K562 (cell line): Measurements from ENCODE around the gene RAD23B. TPM values are rescaled to one million over a fixed set of nuclear protein-coding genes. Genes with fewer than 3 reads are reported as not detected.

Experiments
- AFF1 ChIP-seq, 2 experiments: fragments of 450-650 bp; IDR thresholded peaks; 2 replicates each; pipeline ENCODE4 v1.6.1; 2018; ENCODE audit warnings: mild to moderate bottlenecking in 2 of 2, low read depth in 1 of 2; ENCODE audit not compliant: partially characterized antibody in 2 of 2
- DACH1 ChIP-seq: fragments of 450-650 bp; IDR thresholded peaks from 2 replicates; pipeline ENCODE4 v1.6.1; 2018; ENCODE audit not compliant: partially characterized antibody
- E2F6 ChIP-seq, 2 experiments: IDR thresholded peaks; 2 replicates each; pipeline ENCODE4 v1.6.1; 2011; ENCODE audit warnings: borderline replicate concordance in 1 of 2, control low read depth in 1 of 2, low read depth in 1 of 2, low read length in 1 of 2, mild to moderate bottlenecking in 1 of 2, mixed read lengths in 1 of 2, moderate library complexity in 1 of 2; ENCODE audit not compliant: insufficient read depth in 1 of 2, insufficient read length in 1 of 2, poor library complexity in 1 of 2, severe bottlenecking in 1 of 2; ENCODE audit errors: extremely low read depth in 1 of 2
- ETS2 ChIP-seq: IDR thresholded peaks from 2 replicates; pipeline ENCODE4 v1.6.1; 2016; ENCODE audit warnings: borderline replicate concordance, missing genetic modification characterization, mild to moderate bottlenecking, moderate library complexity, missing compliant biosample characterization; ENCODE audit not compliant: poor library complexity, severe bottlenecking
- ETV1 ChIP-seq: fragments of 450-650 bp; conservative IDR thresholded peaks from 2 replicates; pipeline ENCODE4 v1.6.1; 2016; ENCODE audit warnings: missing genetic modification characterization, control low read depth, low read depth, missing compliant biosample characterization
- GATAD2A ChIP-seq: fragments of 450-650 bp; IDR thresholded peaks from 2 replicates; pipeline ENCODE4 v1.6.1; 2017
- HDGF ChIP-seq: fragments of 450-650 bp; IDR thresholded peaks from 2 replicates; pipeline ENCODE4 v1.6.1; 2016
- KAT8 ChIP-seq: fragments of 450-650 bp; IDR thresholded peaks from 2 replicates; pipeline ENCODE4 v1.6.1; 2016; ENCODE audit warnings: low read depth, mild to moderate bottlenecking
- MNT ChIP-seq, 2 experiments: fragments of 450-650 bp; conservative IDR thresholded peaks; 2 replicates each; pipeline ENCODE4 v1.6.1; 2017; ENCODE audit warnings: mild to moderate bottlenecking in 2 of 2, moderate library complexity in 2 of 2
- PHF8 ChIP-seq: fragments of 200-600 bp; sonication (generic); IDR thresholded peaks from 2 replicates; pipeline ENCODE4 v1.6.1; 2012; ENCODE audit warnings: mixed run types, mild to moderate bottlenecking, inconsistent platforms, low read length, moderate library complexity, borderline replicate concordance
- POLR2B ChIP-seq: fragments of 450-650 bp; IDR thresholded peaks from 2 replicates; pipeline ENCODE4 v1.6.1; 2018; ENCODE audit warnings: low read depth; ENCODE audit not compliant: partially characterized antibody
- ZC3H11A ChIP-seq: IDR thresholded peaks from 2 replicates; pipeline ENCODE4 v1.6.1; 2012; ENCODE audit warnings: low read depth, low read length, improper control_type of control experiment
- ZFP36 ChIP-seq: fragments of 150-350 bp; IDR thresholded peaks from 2 replicates; pipeline ENCODE4 v1.6.1; 2018; ENCODE audit warnings: low read length, low read depth; ENCODE audit not compliant: partially characterized antibody
- ZNF134 ChIP-seq: fragments of 250-450 bp; sonication (Bioruptor Pico); conservative IDR thresholded peaks from 2 replicates; pipeline ENCODE4 v1.4.0; 2020
- ZNF282 ChIP-seq: sonication (generic); formaldehyde crosslinking; IDR thresholded peaks from 2 replicates; pipeline ENCODE4 v1.8.1; 2023; ENCODE audit warnings: missing genetic modification reagents
- ZNF785 ChIP-seq: fragments of 250-450 bp; sonication (Bioruptor Pico); IDR thresholded peaks from 2 replicates; pipeline ENCODE4 v1.4.0; 2020; ENCODE audit warnings: mild to moderate bottlenecking
- polyA plus RNA-seq, 8 experiments: library from polyadenylated mRNA; depleted of rRNA in 4 of 8; stranded (reverse) in 5 of 8; unstranded in 3 of 8; fragments of >200 nt; fragmentation: Nextera tagmentation in 2 of 8; fragmentation: Illumina TruSeq in 1 of 8; extraction: Ambion mirVana in 2 of 8; extraction: Trizol in 1 of 8; gene quantifications; 2 replicates each; pipeline versions ENCODE4 v1.2.1 to v1.2.3, GENCODE V29; 2011 to 2014; ENCODE audit warnings: inconsistent platforms in 1 of 8, missing spikeins in 1 of 8
- total RNA-seq, 7 experiments: library from RNA; depleted of rRNA in 6 of 7; stranded (reverse); fragments of >200 nt in 6 of 7; fragmentation: Illumina TruSeq in 2 of 7; extraction: Trizol in 2 of 7; gene quantifications; 2 replicates each; pipeline versions ENCODE4 v1.2.1 to v1.2.3, GENCODE V29; 2011 to 2021; ENCODE audit warnings: low replicate concordance in 1 of 7
- TF ChIP-seq, protein P1 (sequence below): fragments of 250-450 bp; sonication (Bioruptor Pico); IDR thresholded peaks from 2 replicates; pipeline ENCODE4 v1.4.0; 2020
- TF ChIP-seq, protein P2 (sequence below): fragments of 450-650 bp; formaldehyde crosslinking; IDR thresholded peaks from 2 replicates; pipeline ENCODE4 v1.4.0; 2020; ENCODE audit warnings: mild to moderate bottlenecking

Gene RAD23B
- total and polyA plus RNA-seq, 9 of the 15 experiments (the other 6 are each of a cell fraction or from before 2014, with no cell fraction given), result 14.5 to 184 (median 114) TPM

- peak in 1 of 2 experiments; percentile 44 for TF ChIP-seq E2F6 (IDR thresholded peaks at IDR 0.05; ENCODE audit: borderline replicate concordance in 1 of 2, extremely low read depth in 1 of 2, insufficient read depth in 1 of 2, insufficient read length in 1 of 2, low read depth in 1 of 2, low read length in 1 of 2, poor library complexity in 1 of 2, severe bottlenecking in 1 of 2)
- TF ChIP-seq ZNF282 (CRISPR knock-in tag), result no peak
- TF ChIP-seq GATAD2A, result peak; percentile 93; the same call in 1 of the 2 replicates
- TF ChIP-seq PHF8, result peak; percentile 83; the same call in 1 of the 2 replicates
- TF ChIP-seq, protein P1, sequence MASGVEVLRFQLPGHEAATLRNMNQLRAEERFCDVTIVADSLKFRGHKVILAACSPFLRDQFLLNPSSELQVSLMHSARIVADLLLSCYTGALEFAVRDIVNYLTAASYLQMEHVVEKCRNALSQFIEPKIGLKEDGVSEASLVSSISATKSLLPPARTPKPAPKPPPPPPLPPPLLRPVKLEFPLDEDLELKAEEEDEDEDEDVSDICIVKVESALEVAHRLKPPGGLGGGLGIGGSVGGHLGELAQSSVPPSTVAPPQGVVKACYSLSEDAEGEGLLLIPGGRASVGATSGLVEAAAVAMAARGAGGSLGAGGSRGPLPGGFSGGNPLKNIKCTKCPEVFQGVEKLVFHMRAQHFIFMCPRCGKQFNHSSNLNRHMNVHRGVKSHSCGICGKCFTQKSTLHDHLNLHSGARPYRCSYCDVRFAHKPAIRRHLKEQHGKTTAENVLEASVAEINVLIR, result no peak
- no peak for TF ChIP-seq KAT8
- TF ChIP-seq, protein P2, sequence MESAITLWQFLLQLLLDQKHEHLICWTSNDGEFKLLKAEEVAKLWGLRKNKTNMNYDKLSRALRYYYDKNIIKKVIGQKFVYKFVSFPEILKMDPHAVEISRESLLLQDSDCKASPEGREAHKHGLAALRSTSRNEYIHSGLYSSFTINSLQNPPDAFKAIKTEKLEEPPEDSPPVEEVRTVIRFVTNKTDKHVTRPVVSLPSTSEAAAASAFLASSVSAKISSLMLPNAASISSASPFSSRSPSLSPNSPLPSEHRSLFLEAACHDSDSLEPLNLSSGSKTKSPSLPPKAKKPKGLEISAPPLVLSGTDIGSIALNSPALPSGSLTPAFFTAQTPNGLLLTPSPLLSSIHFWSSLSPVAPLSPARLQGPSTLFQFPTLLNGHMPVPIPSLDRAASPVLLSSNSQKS (CRISPR knock-in tag), result no peak
- TF ChIP-seq ETS2, result no peak
- TF ChIP-seq HDGF, result no peak
- no peak for TF ChIP-seq ZNF785
- TF ChIP-seq POLR2B, result peak; percentile 90
- peak; percentile 58 for TF ChIP-seq DACH1
- TF ChIP-seq MNT (conservative IDR thresholded peaks at IDR 0.05), result peak; percentile 46 to 69
- TF ChIP-seq ETV1 (tag), result no peak
- no peak for TF ChIP-seq ZNF134 (CRISPR knock-in tag)
- TF ChIP-seq ZFP36, result peak; percentile 2
- TF ChIP-seq AFF1 (IDR thresholded peaks at IDR 0.05; ENCODE audit: low read depth in 1 of 2, partially characterized antibody in 2 of 2), result no peak
- TF ChIP-seq ZC3H11A, result no peak
Observed at GRCh38 chr9:107282759-107283622, at the start of gene RAD23B (continued).
